ENCODE data around the gene SERINC3.

SERINC3 gene

DNA sequence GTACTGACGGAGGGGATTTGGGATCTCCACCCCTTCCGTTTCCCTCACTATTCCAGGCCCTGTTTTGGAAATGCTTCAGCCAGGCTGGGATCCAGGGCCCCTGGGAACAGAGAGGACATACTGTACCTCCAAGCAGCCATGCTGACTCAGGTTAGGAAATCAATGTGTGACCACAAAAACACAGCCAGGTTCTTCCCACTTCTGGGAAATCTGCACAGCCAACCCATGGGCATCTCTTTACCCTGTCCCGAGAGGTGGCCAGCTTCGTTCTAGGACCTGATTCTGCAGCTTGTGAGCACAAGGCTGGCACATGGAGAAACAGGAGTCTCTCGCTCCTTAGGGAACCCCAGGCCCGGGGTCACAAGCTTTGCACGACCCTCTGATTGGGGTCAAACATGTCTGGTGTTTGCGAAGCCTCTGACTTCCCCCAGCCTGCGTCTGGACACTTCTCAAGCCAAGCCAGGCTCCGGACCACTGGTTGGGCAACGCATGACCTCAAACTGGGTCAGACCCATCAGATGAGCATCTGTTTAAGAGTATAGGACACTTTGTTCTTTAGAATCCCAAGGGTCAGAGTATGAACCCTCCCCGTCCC lies 54.5 kb downstream of the SERINC3 start:
- Histone ChIP-seq H3K4me1 (ENCODE audit: control insufficient read depth, insufficient read depth, low read length, poor library complexity, severe bottlenecking) (no peaks in the 10 kb centered on the region), H3K4me3 (ENCODE audit: extremely low read depth, insufficient read depth, low read length, poor library complexity, severe bottlenecking) (no peak overlapping the region), H3K36me3 (ENCODE audit: control insufficient read depth, insufficient read depth, low read length) (no peaks in the 10 kb centered on the region), H3K27ac (ENCODE audit: low read depth, low read length, severe bottlenecking) (no peak overlapping the region), H3K9me3 (ENCODE audit: control insufficient read depth, low read length) (no peaks in the 10 kb centered on the region)
- WGBS, 2 experiments (ENCODE audit: insufficient coverage in 2 of 2): 77 to 90% methylated on average over 12 of the region's 12 CpGs

DNA sequence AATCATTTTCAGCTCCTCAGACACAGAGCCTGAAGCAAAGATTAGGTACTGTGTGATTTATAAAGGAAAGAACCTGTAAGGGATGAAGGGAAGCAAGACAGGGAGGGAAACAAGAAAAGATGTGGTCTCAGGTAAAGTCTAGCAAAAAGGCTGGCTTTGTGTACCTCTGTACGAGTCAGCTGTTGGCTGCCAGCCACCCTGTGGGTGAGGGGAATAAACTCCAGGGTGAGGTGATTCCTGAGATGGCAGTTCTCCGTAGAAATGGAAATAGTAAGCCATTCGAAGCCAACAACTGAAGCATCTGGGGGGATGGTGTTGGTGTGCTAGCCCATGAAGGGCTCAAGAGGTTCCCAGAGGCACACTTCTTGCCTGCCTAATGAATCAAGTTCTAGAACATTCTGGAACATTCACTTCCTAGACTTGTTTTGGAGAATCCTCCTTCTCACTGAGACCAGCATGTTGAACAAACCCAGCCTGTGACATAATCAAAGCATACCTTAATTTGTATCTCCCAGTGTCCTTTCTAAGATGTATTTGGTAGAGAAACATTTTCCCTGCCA lies 56.8 kb downstream of the SERINC3 start:
- Histone ChIP-seq H3K36me3 (ENCODE audit: control insufficient read depth, insufficient read depth, low read length) (no peaks in the 10 kb centered on the region), H3K27ac (ENCODE audit: low read depth, low read length, severe bottlenecking) (no peak overlapping the region), H3K4me3 (ENCODE audit: extremely low read depth, insufficient read depth, low read length, poor library complexity, severe bottlenecking) (no peak overlapping the region), H3K4me1 (ENCODE audit: control insufficient read depth, insufficient read depth, low read length, poor library complexity, severe bottlenecking) (no peaks in the 10 kb centered on the region), H3K9me3 (ENCODE audit: control insufficient read depth, low read length) (no peaks in the 10 kb centered on the region)
- WGBS, 2 experiments (ENCODE audit: insufficient coverage in 2 of 2): 74 to 84% methylated on average over 3 of the region's 3 CpGs

DNA sequence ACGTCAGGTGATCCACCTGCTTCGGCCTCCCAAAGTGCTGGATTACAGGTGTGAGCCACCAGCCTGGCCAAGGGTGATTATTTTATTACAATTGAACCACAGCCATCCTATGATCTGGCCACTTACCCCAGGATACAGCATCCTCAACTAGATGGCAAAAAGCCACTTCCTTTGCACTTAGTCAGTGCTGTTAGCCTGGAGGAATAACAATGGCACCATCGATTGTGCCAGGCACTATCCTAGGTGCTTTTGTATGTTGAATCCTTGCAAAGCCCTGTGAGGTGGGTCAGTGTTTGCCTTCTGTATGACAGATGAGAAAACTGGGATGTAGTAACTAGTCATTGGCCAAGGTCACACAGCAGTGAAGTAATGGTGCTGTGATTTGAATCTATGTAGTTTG lies 57.4 kb downstream of the SERINC3 start:
- H3K4me3 ChIP-seq (ENCODE audit: extremely low read depth, insufficient read depth, low read length, poor library complexity, severe bottlenecking): no peak overlapping the region
- no peak overlapping the region for H3K27ac ChIP-seq (ENCODE audit: low read depth, low read length, severe bottlenecking)
- 86 to 88% methylated on average over 3 of the region's 3 CpGs for WGBS, 2 experiments (ENCODE audit: insufficient coverage in 2 of 2)
- no peaks in the 10 kb centered on the region for H3K36me3 ChIP-seq (ENCODE audit: control insufficient read depth, insufficient read depth, low read length)
- no peaks in the 10 kb centered on the region for H3K4me1 ChIP-seq (ENCODE audit: control insufficient read depth, insufficient read depth, low read length, poor library complexity, severe bottlenecking)
- no peaks in the 10 kb centered on the region for H3K9me3 ChIP-seq (ENCODE audit: control insufficient read depth, low read length)

DNA sequence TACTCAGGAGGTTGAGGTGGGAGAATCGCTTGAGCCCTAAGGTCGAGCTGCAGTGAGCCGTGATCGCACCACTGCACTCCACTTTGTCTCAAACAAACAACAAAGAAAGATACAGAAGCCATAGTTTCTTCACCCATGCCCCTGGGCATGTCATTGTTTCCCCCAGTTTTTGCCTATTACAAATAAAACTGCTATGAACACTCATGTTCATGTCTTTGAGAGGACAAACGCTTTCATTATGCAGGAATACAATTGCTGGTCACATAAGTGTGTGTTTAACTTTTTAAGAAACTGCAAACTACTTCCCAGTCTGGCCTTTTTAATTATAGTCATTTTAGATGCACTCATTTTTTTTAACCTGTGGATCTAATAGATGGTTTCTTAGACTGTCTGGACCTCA lies 58.4 kb downstream of the SERINC3 start:
- Histone ChIP-seq H3K27ac (ENCODE audit: low read depth, low read length, severe bottlenecking) (no peak overlapping the region), H3K9me3 (ENCODE audit: control insufficient read depth, low read length) (no peaks in the 10 kb centered on the region), H3K4me3 (ENCODE audit: extremely low read depth, insufficient read depth, low read length, poor library complexity, severe bottlenecking) (no peak overlapping the region), H3K36me3 (ENCODE audit: control insufficient read depth, insufficient read depth, low read length) (no peaks in the 10 kb centered on the region), H3K4me1 (ENCODE audit: control insufficient read depth, insufficient read depth, low read length, poor library complexity, severe bottlenecking) (no peaks in the 10 kb centered on the region)
- 90% methylated on average over 2 of the region's 5 CpGs; no CpG with 5 or more reads in 1 of the 2 experiments for WGBS, 2 experiments (ENCODE audit: insufficient coverage in 2 of 2)

DNA sequence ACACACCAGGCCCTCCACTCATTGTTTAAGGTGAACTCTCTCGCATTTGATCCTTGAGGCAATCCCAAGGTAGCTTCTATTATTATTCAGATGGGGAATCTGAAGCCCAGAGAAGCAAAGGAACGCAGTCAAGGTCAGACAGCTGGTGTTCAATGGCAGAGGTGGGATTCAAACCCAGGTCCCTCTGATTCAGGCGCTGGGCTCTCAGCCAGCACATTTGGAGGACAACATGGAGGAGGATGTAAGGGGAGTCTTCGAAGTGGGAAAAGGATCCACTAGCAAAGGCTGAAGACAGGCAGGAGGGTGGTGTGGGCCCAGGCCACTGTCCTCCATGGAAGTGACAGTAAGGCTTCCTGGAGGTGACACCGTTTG lies 60.1 kb downstream of the SERINC3 start:
- 80 to 86% methylated on average over 4 of the region's 5 CpGs for WGBS, 2 experiments (ENCODE audit: insufficient coverage in 2 of 2)
- Histone ChIP-seq H3K9me3 (ENCODE audit: control insufficient read depth, low read length) (no peaks in the 10 kb centered on the region), H3K4me1 (ENCODE audit: control insufficient read depth, insufficient read depth, low read length, poor library complexity, severe bottlenecking) (no peaks in the 10 kb centered on the region), H3K4me3 (ENCODE audit: extremely low read depth, insufficient read depth, low read length, poor library complexity, severe bottlenecking) (no peak overlapping the region), H3K36me3 (ENCODE audit: control insufficient read depth, insufficient read depth, low read length) (no peaks in the 10 kb centered on the region), H3K27ac (ENCODE audit: low read depth, low read length, severe bottlenecking) (no peak overlapping the region)

DNA sequence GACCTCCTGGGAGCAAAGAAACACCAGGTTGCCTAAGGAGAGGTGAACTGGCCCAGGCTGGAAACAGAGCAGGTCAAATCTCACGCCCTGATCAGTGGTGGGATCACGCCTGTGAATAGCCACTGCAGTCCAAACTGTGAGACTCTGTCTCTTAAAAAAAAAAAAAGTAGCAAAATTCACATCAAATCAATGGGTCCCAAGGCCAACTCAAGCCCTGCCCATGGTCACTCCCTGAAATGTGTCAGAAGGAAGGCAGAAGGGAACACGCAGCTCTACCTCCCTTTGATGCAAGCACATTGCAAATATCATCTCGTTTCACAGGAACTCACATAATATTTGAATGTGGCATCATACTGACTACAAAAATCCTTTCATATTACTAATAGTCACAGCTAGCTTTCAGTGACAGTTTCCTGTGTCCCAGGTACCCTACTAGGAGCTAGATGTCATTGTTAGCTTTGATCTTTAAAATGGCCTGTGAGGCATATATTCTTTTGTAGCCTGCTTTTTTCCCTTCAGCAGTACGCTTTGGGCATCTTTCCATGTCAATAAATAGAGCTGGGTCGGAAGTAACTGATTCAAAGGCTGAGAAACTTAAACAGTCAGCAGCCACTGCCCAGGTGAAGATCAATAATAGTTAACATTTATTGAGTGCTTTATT lies 60.6 kb downstream of the SERINC3 start:
- WGBS, 2 experiments (ENCODE audit: insufficient coverage in 2 of 2): 85 to 100% methylated on average over 1 to 3 of the region's 6 CpGs
- Histone ChIP-seq H3K27ac (ENCODE audit: low read depth, low read length, severe bottlenecking) (no peak overlapping the region), H3K9me3 (ENCODE audit: control insufficient read depth, low read length) (no peaks in the 10 kb centered on the region), H3K36me3 (ENCODE audit: control insufficient read depth, insufficient read depth, low read length) (no peaks in the 10 kb centered on the region), H3K4me3 (ENCODE audit: extremely low read depth, insufficient read depth, low read length, poor library complexity, severe bottlenecking) (no peak overlapping the region), H3K4me1 (ENCODE audit: control insufficient read depth, insufficient read depth, low read length, poor library complexity, severe bottlenecking) (no peaks in the 10 kb centered on the region)

DNA sequence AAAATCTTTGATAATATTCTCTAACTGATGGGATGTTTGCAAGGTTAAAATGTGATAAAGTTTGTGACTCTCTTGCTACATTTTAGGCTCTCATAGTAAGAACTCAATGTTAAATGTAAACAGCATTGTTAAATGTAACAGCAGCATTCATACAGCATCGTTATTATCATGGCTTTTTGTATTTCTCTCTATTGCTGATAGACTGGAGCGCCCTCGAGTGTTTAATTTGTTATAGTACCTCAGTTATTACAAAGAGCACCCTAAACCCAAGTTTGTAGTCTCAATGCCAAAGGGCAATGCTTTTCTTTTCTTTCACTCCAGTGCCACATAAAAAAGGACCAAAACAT lies 61.1 kb downstream of the SERINC3 start:
- no peaks in the 10 kb centered on the region for H3K4me1 ChIP-seq (ENCODE audit: control insufficient read depth, insufficient read depth, low read length, poor library complexity, severe bottlenecking)
- H3K4me3 ChIP-seq (ENCODE audit: extremely low read depth, insufficient read depth, low read length, poor library complexity, severe bottlenecking): no peak overlapping the region
- 60% methylated on average over 1 of the region's 3 CpGs; no CpG with 5 or more reads in 1 of the 2 experiments for WGBS, 2 experiments (ENCODE audit: insufficient coverage in 2 of 2)
- no peaks in the 10 kb centered on the region for H3K9me3 ChIP-seq (ENCODE audit: control insufficient read depth, low read length)
- no peak overlapping the region for H3K27ac ChIP-seq (ENCODE audit: low read depth, low read length, severe bottlenecking)
- H3K36me3 ChIP-seq (ENCODE audit: control insufficient read depth, insufficient read depth, low read length): no peaks in the 10 kb centered on the region

DNA sequence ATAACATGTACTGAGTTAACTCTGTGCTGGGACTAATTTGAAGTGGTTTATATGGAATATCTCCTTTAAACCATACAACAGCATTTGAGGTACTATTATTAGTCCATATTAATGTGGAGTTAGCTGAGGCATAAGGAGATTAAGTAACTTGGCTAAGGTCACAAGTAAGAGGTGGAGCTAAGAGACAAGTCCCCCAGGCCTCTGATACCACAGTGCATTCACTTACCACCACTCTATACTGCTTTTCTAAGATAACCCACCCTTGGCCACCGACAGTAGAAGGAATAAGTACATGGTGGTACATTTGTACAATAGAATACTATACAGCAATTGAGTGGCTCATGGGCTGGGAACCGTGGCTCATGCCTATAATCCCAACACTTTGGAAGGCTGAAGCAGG lies 62.6 kb downstream of the SERINC3 start:
- H3K36me3 ChIP-seq (ENCODE audit: control insufficient read depth, insufficient read depth, low read length): no peaks in the 10 kb centered on the region
- no peaks in the 10 kb centered on the region for H3K9me3 ChIP-seq (ENCODE audit: control insufficient read depth, low read length)
- H3K4me1 ChIP-seq (ENCODE audit: control insufficient read depth, insufficient read depth, low read length, poor library complexity, severe bottlenecking): no peaks in the 10 kb centered on the region
- H3K27ac ChIP-seq (ENCODE audit: low read depth, low read length, severe bottlenecking): no peak overlapping the region
- no CpG with 5 or more reads among the region's 2 CpGs for WGBS, 2 experiments (ENCODE audit: insufficient coverage in 2 of 2)
- no peak overlapping the region for H3K4me3 ChIP-seq (ENCODE audit: extremely low read depth, insufficient read depth, low read length, poor library complexity, severe bottlenecking)

DNA sequence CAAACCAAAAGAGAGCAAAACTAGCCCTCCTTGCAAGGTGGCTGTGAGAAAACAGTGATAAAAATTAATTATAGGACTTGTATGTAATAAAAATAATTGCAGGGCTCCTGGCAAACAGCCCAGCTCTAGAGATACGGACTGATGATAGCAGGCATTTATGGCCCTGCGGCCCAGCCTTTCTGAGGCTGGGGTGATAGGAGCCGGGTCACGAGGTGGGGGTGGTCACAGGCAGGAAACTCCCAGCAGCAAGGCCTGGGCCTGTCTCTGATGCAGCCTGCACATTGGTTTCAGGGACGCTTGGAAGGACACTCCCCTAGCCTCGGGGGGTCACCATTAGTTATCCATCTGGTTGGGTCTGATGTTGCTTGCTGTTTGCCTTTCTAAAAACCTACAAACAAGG lies 64.9 kb downstream of the SERINC3 start:
- 81 to 94% methylated on average over 4 to 6 of the region's 6 CpGs for WGBS, 2 experiments (ENCODE audit: insufficient coverage in 2 of 2)
- Histone ChIP-seq H3K4me1 (ENCODE audit: control insufficient read depth, insufficient read depth, low read length, poor library complexity, severe bottlenecking) (no peaks in the 10 kb centered on the region), H3K4me3 (ENCODE audit: extremely low read depth, insufficient read depth, low read length, poor library complexity, severe bottlenecking) (no peak overlapping the region), H3K9me3 (ENCODE audit: control insufficient read depth, low read length) (no peaks in the 10 kb centered on the region), H3K36me3 (ENCODE audit: control insufficient read depth, insufficient read depth, low read length) (no peaks in the 10 kb centered on the region), H3K27ac (ENCODE audit: low read depth, low read length, severe bottlenecking) (no peak overlapping the region)

DNA sequence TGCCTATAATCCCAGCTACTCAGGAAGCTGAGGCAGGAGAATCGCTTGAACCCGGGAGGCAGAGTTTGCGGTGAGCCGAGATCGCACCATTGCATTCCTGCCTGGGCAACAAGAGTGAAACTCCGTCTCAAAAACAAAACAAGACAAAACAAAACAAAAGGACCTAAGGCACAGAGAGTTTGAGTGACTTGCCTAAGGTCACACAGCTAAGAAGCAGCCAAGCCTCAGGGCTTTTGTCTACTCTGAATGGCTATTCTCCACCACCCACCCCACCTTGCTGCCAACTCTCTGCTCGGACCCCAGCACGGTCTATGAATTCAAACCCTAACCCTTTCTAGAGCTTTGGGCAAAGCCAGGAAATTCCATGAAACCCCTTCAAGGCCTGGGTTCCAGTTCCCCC lies 65.3 kb downstream of the SERINC3 start:
- 88 to 100% methylated on average over 4 to 8 of the region's 8 CpGs for WGBS, 2 experiments (ENCODE audit: insufficient coverage in 2 of 2)
- no peak overlapping the region for H3K4me3 ChIP-seq (ENCODE audit: extremely low read depth, insufficient read depth, low read length, poor library complexity, severe bottlenecking)
- no peak overlapping the region for H3K27ac ChIP-seq (ENCODE audit: low read depth, low read length, severe bottlenecking)
- H3K36me3 ChIP-seq (ENCODE audit: control insufficient read depth, insufficient read depth, low read length): no peaks in the 10 kb centered on the region
- H3K9me3 ChIP-seq (ENCODE audit: control insufficient read depth, low read length): no peaks in the 10 kb centered on the region
- no peaks in the 10 kb centered on the region for H3K4me1 ChIP-seq (ENCODE audit: control insufficient read depth, insufficient read depth, low read length, poor library complexity, severe bottlenecking)

DNA sequence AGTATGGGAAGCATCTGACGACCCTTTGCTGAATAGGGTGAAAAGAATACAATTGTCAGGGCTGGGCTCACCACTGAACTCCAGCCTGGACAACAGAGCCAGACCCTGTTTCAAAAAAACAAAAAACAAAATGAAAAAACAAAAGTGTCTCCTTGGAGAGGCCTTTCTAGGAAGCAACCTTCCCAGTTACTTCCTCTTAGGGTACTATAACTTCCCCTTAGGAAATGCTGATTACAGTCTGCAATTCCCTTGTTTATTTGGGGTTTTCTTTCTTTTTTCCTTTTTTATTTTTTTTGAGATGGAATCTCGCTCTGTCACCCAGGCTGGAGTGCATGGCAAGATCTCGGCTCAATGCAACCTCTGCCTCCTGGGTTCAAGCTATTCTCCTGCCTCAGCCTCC lies 66.7 kb downstream of the SERINC3 start:
- no peak overlapping the region for H3K27ac ChIP-seq (ENCODE audit: low read depth, low read length, severe bottlenecking)
- WGBS, 2 experiments (ENCODE audit: insufficient coverage in 2 of 2): 93 to 100% methylated on average over 1 to 2 of the region's 3 CpGs
- H3K9me3 ChIP-seq (ENCODE audit: control insufficient read depth, low read length): no peaks in the 10 kb centered on the region
- no peak overlapping the region for H3K4me3 ChIP-seq (ENCODE audit: extremely low read depth, insufficient read depth, low read length, poor library complexity, severe bottlenecking)
- H3K4me1 ChIP-seq (ENCODE audit: control insufficient read depth, insufficient read depth, low read length, poor library complexity, severe bottlenecking): no peaks in the 10 kb centered on the region
- H3K36me3 ChIP-seq (ENCODE audit: control insufficient read depth, insufficient read depth, low read length): no peaks in the 10 kb centered on the region
